Spleen (tissue), 11 donors: ENCODE results near the gene APCDD1L. TPM values are rescaled to one million over a fixed set of nuclear protein-coding genes. Genes with fewer than 3 reads are reported as not detected.
"Not testable (repeated sequence)": the region's sequence is repeated elsewhere in the genome, so short reads cannot be mapped to it uniquely, and the experiment has no call there.

Experiments used
- DNase-seq: peaks from one replicate; pipeline ENCODE4 v3.0.0-alpha.2; 2020
- H3K27ac ChIP-seq, 8 donors: fragments of 200-600 bp; sonication (generic) in 7 of 8; 1 replicate in 4 of 8; 2 replicates in 4 of 8; pipeline versions ENCODE4 v1.5.0 to v1.8.0; 2016 to 2021; ENCODE audit warnings: inconsistent platforms in 4 of 8, mild to moderate bottlenecking in 4 of 8, moderate library complexity in 1 of 8
- H3K27me3 ChIP-seq, 7 donors: fragments of 200-600 bp; sonication (generic) in 6 of 7; replicated peaks in 1 of 7; 1 replicate in 4 of 7; 2 replicates in 3 of 7; pipeline versions ENCODE4 v1.5.0 to v1.8.0; 2016 to 2021; ENCODE audit warnings: inconsistent platforms in 3 of 7, mild to moderate bottlenecking in 1 of 7
- H3K36me3 ChIP-seq, 6 donors: fragments of 200-600 bp; sonication (generic) in 5 of 6; 1 replicate in 4 of 6; 2 replicates in 2 of 6; pipeline versions ENCODE4 v1.5.0 to v1.8.0; 2016 to 2021; ENCODE audit warnings: inconsistent platforms in 2 of 6
- H3K4me1 ChIP-seq, 6 donors: fragments of 200-600 bp; sonication (generic) in 5 of 6; 1 replicate in 3 of 6; 2 replicates in 3 of 6; pipeline versions ENCODE4 v1.5.0 to v1.8.0; 2016 to 2021; ENCODE audit warnings: inconsistent platforms in 3 of 6
- H3K4me3 ChIP-seq, 8 donors: fragments of 200-600 bp; sonication (generic) in 7 of 8; 1 replicate in 4 of 8; 2 replicates in 4 of 8; pipeline versions ENCODE4 v1.5.0 to v1.8.0; 2016 to 2021; ENCODE audit warnings: inconsistent platforms in 4 of 8, mild to moderate bottlenecking in 4 of 8, moderate library complexity in 2 of 8
- H3K9me3 ChIP-seq, 8 donors: fragments of 200-600 bp; sonication (generic) in 7 of 8; 1 replicate in 4 of 8; 2 replicates in 4 of 8; pipeline versions ENCODE4 v1.5.0 to v1.8.0; 2016 to 2021; ENCODE audit warnings: inconsistent platforms in 4 of 8
- CTCF ChIP-seq, 11 experiments: fragments of 200-600 bp in 7 of 11; fragments of 450-650 bp in 4 of 11; sonication (generic) in 4 of 11; IDR thresholded peaks in 8 of 11; conservative IDR thresholded peaks in 3 of 11; 1 replicate in 7 of 11; 2 replicates in 4 of 11; pipeline versions ENCODE4 v1.4.0 to v1.8.0; 2016 to 2021; ENCODE audit warnings: antibody characterized with exemption in 11 of 11, inconsistent platforms in 4 of 11, mild to moderate bottlenecking in 1 of 11
- POLR2A ChIP-seq, 3 donors: fragments of 450-650 bp; IDR thresholded peaks; one replicate each; pipeline ENCODE4 v1.5.1; 2017; ENCODE audit warnings: antibody characterized with exemption in 3 of 3, mild to moderate bottlenecking in 1 of 3
- POLR2AphosphoS5 ChIP-seq, 3 donors: sonication (generic); formaldehyde crosslinking; IDR thresholded peaks; one replicate each; pipeline ENCODE4 v1.5.1; 2017; ENCODE audit warnings: antibody characterized with exemption in 3 of 3
- WGBS, 5 donors: extraction: QIAGEN DNeasy Blood & Tissue Kit in 3 of 5; methylation state at CpG; one replicate each; pipeline versions ENCODE4 v1.1.5 to v1.1.7; 2013 to 2018; 5-methylcytosine and 5-hydroxymethylcytosine counted together
- intact Hi-C: fragments of 100-400 bp; cut with DNase I; formaldehyde crosslinking; loops from one replicate; pipeline ENCODE4 v1.15.0; 2023; ENCODE audit warnings: low total_unique reads
- polyA plus RNA-seq, 3 donors: library from polyadenylated mRNA; stranded (reverse); fragments of 200-250 nt; gene quantifications; one replicate each; pipeline ENCODE4 v1.2.1, GENCODE V29; 2013
- total RNA-seq, 7 donors: library from RNA; depleted of rRNA in 3 of 7; stranded (reverse); fragments of >200 nt in 3 of 7; fragmentation: NEBNext Ultra II Directional in 4 of 7; extraction: Animal tissue kit (Norgen Biotek cat#: 25700) in 4 of 7; gene quantifications; one replicate each; pipeline versions ENCODE4 v1.1.0 to v1.2.1, GENCODE V29; 2016 to 2021
- donor health status: healthy with polysubstance abuse.
- donor health status: DM: no; HTN: no; CAD: no; lungs with moderate emphysema.
- donor health status: DM: no; HTN: no; CAD: no.
- donor health status: Bipolar disorder and iron deficiency.
- donor health status: healthy.
- donor health status: DM: no; HTN: no; CAD: no.
- donor health status: DM: yes; HTN: yes; CAD: no.

Gene APCDD1L
- total and polyA plus RNA-seq, 10 donors = 0.03 to 0.50 TPM; not detected in 8

GRCh38 chr20:58543274-58543673 is 28.1 kb upstream of the APCDD1L start:
- H3K27me3 ChIP-seq = peaks cover 0 to 20% (median 0%) of the 10 kb centered on the region in 7 donors
- no peaks in the 10 kb centered on the region for H3K4me1 ChIP-seq
- no peak overlapping the region for H3K4me3 ChIP-seq
- H3K9me3 ChIP-seq = peaks cover 0 to 10% (median 5%) of the 10 kb centered on the region in 8 donors
- no peaks in the 10 kb centered on the region for H3K36me3 ChIP-seq
- WGBS, 5 donors = 83 to 90% (median 87%) methylated on average over 6 of the region's 6 CpGs
- intact Hi-C loops = no loop called here
- TF ChIP-seq POLR2AphosphoS5 (IDR thresholded peaks at IDR 0.05) = no peak
- no peak for TF ChIP-seq POLR2A (IDR thresholded peaks at IDR 0.05)
- no peak for TF ChIP-seq CTCF (IDR thresholded peaks at IDR 0.05 in 8 of 11, conservative IDR thresholded peaks at IDR 0.05 in 3 of 11)
- no peak for DNase-seq
- no peak overlapping the region for H3K27ac ChIP-seq

DNA sequence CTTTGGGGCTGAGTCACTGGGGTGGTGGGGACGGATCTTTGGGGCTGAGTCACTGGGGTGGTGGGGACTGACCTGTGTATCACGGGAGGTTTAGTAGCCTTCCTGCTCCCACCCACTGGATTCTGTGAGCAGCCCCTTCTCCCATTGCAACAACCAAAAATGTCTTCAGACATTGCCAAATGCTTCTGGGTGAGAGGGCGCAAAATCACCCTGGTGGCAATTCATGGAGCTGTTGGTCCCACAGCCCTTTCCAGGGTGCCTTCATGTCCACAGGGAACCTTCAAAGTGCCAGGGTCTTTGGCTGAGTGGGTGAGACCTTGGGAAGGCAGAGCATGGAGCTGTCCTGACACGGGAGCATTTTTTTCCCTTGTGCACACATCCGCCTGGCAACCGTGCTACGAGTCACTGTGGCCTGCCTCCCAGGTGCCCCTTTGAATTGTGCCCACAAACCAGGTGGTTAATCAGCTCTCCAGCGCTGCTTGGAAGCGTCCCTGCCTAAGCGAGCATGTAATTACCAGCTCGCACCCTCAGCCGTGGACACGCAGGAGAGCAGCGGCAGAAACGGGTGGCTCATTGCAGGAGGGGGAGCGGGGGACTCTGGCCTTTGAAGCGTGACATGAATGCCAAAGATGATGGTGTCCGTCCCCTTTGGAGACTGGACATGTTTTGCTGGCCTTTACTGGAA is 27.4 kb upstream of the APCDD1L start:
- no peaks in the 10 kb centered on the region for H3K36me3 ChIP-seq
- H3K9me3 ChIP-seq = peaks cover 2 to 17% (median 12%) of the 10 kb centered on the region in 8 donors
- peaks cover 0 to 20% (median 0%) of the 10 kb centered on the region in 7 donors for H3K27me3 ChIP-seq
- no peaks in the 10 kb centered on the region for H3K4me1 ChIP-seq
- H3K4me3 ChIP-seq = no peak overlapping the region
- TF ChIP-seq POLR2AphosphoS5 (IDR thresholded peaks at IDR 0.05) = no peak
- H3K27ac ChIP-seq = no peak overlapping the region
- intact Hi-C loops = no loop called here
- no peak for DNase-seq
- 85 to 92% (median 87%) methylated on average over 16 to 18 of the region's 18 CpGs for WGBS, 5 donors

- H3K36me3 ChIP-seq, intact Hi-C loops, H3K4me3 ChIP-seq, H3K27ac ChIP-seq, DNase-seq, H3K4me1 ChIP-seq: not testable (repeated sequence)
- Histone ChIP-seq H3K9me3 (peaks cover 2 to 23% (median 18%) of the 10 kb centered on the region in 8 donors), H3K27me3 (peaks cover 0 to 17% (median 0%) of the 10 kb centered on the region in 7 donors)
- 47 to 90% (median 74%) methylated on average over 2 to 4 of the region's 6 CpGs for WGBS, 5 donors
Observed at GRCh38 chr20:58542034-58542410, 26.8 kb upstream of the APCDD1L start.

DNA sequence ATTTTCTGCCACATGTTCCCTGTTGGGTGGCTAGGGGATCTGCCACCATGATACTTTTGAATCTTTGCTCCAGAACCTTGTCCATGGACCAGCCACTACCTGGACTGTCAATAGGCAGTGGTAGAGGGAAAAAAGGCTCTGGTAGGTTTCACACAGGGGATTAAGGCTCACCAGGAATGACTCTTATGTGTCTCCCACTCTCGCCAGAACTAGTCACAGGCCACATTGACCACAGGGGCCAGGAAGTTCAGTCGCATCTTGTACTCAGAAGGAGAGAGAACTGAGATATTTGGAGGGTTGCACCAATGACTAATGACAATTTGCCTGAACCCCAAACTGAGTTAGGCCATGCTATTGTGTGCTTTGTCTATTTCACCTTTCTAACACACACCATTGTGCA is 23.6 kb upstream of the APCDD1L start:
- peaks cover 2 to 34% (median 22%) of the 10 kb centered on the region in 8 donors for H3K9me3 ChIP-seq
- no peaks in the 10 kb centered on the region for H3K36me3 ChIP-seq
- DNase-seq = no peak
- 60 to 93% (median 85%) methylated on average over 2 of the region's 2 CpGs for WGBS, 5 donors
- no peak for TF ChIP-seq POLR2A (IDR thresholded peaks at IDR 0.05)
- TF ChIP-seq POLR2AphosphoS5 (IDR thresholded peaks at IDR 0.05) = no peak
- TF ChIP-seq CTCF (IDR thresholded peaks at IDR 0.05 in 8 of 11, conservative IDR thresholded peaks at IDR 0.05 in 3 of 11) = no peak
- no peak overlapping the region for H3K27ac ChIP-seq
- no peaks in the 10 kb centered on the region for H3K4me1 ChIP-seq
- intact Hi-C loops = no loop called here
- no peak overlapping the region for H3K4me3 ChIP-seq
- H3K27me3 ChIP-seq = peaks cover 0 to 5% (median 0%) of the 10 kb centered on the region in 7 donors

GRCh38 chr20:58537831-58538230 is 22.6 kb upstream of the APCDD1L start:
- no peak overlapping the region for H3K27ac ChIP-seq
- H3K4me3 ChIP-seq = no peak overlapping the region
- no peak for DNase-seq
- peaks cover 0 to 4% (median 0%) of the 10 kb centered on the region in 7 donors for H3K27me3 ChIP-seq
- intact Hi-C loops = no loop called here
- no peak for TF ChIP-seq CTCF (IDR thresholded peaks at IDR 0.05 in 8 of 11, conservative IDR thresholded peaks at IDR 0.05 in 3 of 11)
- TF ChIP-seq POLR2A (IDR thresholded peaks at IDR 0.05) = no peak
- no peak for TF ChIP-seq POLR2AphosphoS5 (IDR thresholded peaks at IDR 0.05)
- no peaks in the 10 kb centered on the region for H3K36me3 ChIP-seq
- H3K9me3 ChIP-seq = peaks cover 2 to 41% (median 25%) of the 10 kb centered on the region in 8 donors
- 78 to 96% (median 92%) methylated on average over 1 of the region's 1 CpG for WGBS, 5 donors
- H3K4me1 ChIP-seq = no peaks in the 10 kb centered on the region
